Transverse colon (tissue), 4 donors: ENCODE results near the gene MSI2.

Experiments used
- CTCF ChIP-seq, 5 experiments: fragments of 200-600 bp in 3 of 5; fragments of 450-650 bp in 2 of 5; sonication (generic) in 3 of 5; IDR thresholded peaks; 1 replicate in 2 of 5; 2 replicates in 3 of 5; pipeline ENCODE4 v1.5.1; 2016 to 2017; ENCODE audit warnings: antibody characterized with exemption in 5 of 5, inconsistent platforms in 3 of 5, mild to moderate bottlenecking in 2 of 5, moderate library complexity in 1 of 5
- EP300 ChIP-seq: sonication (generic); formaldehyde crosslinking; IDR thresholded peaks from one replicate; pipeline ENCODE4 v1.6.1; 2017; ENCODE audit warnings: antibody characterized with exemption, low read depth
- POLR2A ChIP-seq: fragments of 450-650 bp; IDR thresholded peaks from one replicate; pipeline ENCODE4 v1.6.1; 2016; ENCODE audit warnings: antibody characterized with exemption, mild to moderate bottlenecking, moderate library complexity
- POLR2AphosphoS5 ChIP-seq, 3 donors: sonication (generic); formaldehyde crosslinking; IDR thresholded peaks; one replicate each; pipeline ENCODE4 v1.6.1; 2016; ENCODE audit warnings: antibody characterized with exemption in 3 of 3

GRCh38 chr17:57391076-57391825 is 134.9 kb downstream of the MSI2 start:
- TF ChIP-seq POLR2A (no peak), EP300 (no peak), CTCF (IDR thresholded peaks at IDR 0.05) (no peak), POLR2AphosphoS5 (IDR thresholded peaks at IDR 0.05) (no peak)
